NCI-H526 treated with DMSO at 0.1 percent for 48 hours (cell line): ENCODE results near the gene FKTN.

Source experiments
- DNase-seq: peaks from one replicate; lab custom pipeline; 2025; lab: John Stamatoyannopoulos, UW

Gene FKTN

GRCh38 chr9:105633411-105633810, 75.5 kb downstream of the FKTN start:
- no peak for DNase-seq

- DNase-seq: no peak
Observed at GRCh38 chr9:105636331-105636730, 78.4 kb downstream of the FKTN start.

GRCh38 chr9:105637787-105638395, 80.0 kb downstream of the FKTN start:
- no peak for DNase-seq

- DNase-seq: no peak
Observed at GRCh38 chr9:105639936-105640335, 82.0 kb downstream of the FKTN start.

- DNase-seq: no peak
Observed at GRCh38 chr9:105643795-105644194, 85.9 kb downstream of the FKTN start.

- peak; percentile 13 for DNase-seq
Observed at GRCh38 chr9:105646879-105647594, 89.1 kb downstream of the FKTN start.

- DNase-seq: no peak
Observed at GRCh38 chr9:105647595-105648349, 89.8 kb downstream of the FKTN start.

GRCh38 chr9:105651806-105652205, 93.9 kb downstream of the FKTN start:
- no peak for DNase-seq

- no peak for DNase-seq
Observed at GRCh38 chr9:105656131-105656921, 98.4 kb downstream of the FKTN start.

- no peak for DNase-seq
Observed at GRCh38 chr9:105658351-105658750, 100.4 kb downstream of the FKTN start.

GRCh38 chr9:105661011-105661410, 103.1 kb downstream of the FKTN start:
- no peak for DNase-seq

GRCh38 chr9:105662184-105663104, 104.5 kb downstream of the FKTN start, which contains the start of gene TAL2:
Gene TAL2, plus strand, starts transcription at chr9:105662457. Its CDS starts 40 bp downstream, at chr9:105662497.
- no peak for DNase-seq

- DNase-seq: no peak
Observed at GRCh38 chr9:105663914-105664313, 106.0 kb downstream of the FKTN start.

GRCh38 chr9:105667867-105668266, 109.9 kb downstream of the FKTN start:
- no peak for DNase-seq

GRCh38 chr9:105670315-105670714, 112.4 kb downstream of the FKTN start:
- DNase-seq: no peak

GRCh38 chr9:105670775-105671174, 112.8 kb downstream of the FKTN start:
- DNase-seq: no peak

GRCh38 chr9:105672711-105673234, 114.8 kb downstream of the FKTN start:
- DNase-seq: no peak

GRCh38 chr9:105673850-105674387, 116.0 kb downstream of the FKTN start:
- DNase-seq: no peak

GRCh38 chr9:105676351-105676923, 118.5 kb downstream of the FKTN start:
- no peak for DNase-seq

GRCh38 chr9:105678163-105678562, 120.2 kb downstream of the FKTN start:
- no peak for DNase-seq
